ENCODE results near the gene COPS6.
A peak's percentile ranks its signal among the peaks of the same experiment; 100 is the strongest.

The COPS6 gene

GRCh38 chr7:100102950-100103840 lies 14.4 kb downstream of the COPS6 start:
- no peak for DNase-seq (ENCODE audit: low read depth in 2 of 2)

GRCh38 chr7:100105534-100105933 lies 16.8 kb downstream of the COPS6 start:
- DNase-seq (ENCODE audit: low read depth in 2 of 2), result no peak

GRCh38 chr7:100106633-100107032 lies 17.9 kb downstream of the COPS6 start:
- no peak for DNase-seq (ENCODE audit: low read depth in 2 of 2)

- no peak for DNase-seq (ENCODE audit: low read depth in 2 of 2)
Observed at GRCh38 chr7:100107125-100107737, 18.5 kb downstream of the COPS6 start.

GRCh38 chr7:100107890-100108289 lies 19.1 kb downstream of the COPS6 start:
- no peak for DNase-seq (ENCODE audit: low read depth in 2 of 2)

GRCh38 chr7:100109521-100110163 lies 20.9 kb downstream of the COPS6 start:
- DNase-seq (ENCODE audit: low read depth in 2 of 2), result no peak

GRCh38 chr7:100111156-100111555 lies 22.4 kb downstream of the COPS6 start:
- DNase-seq (ENCODE audit: low read depth in 2 of 2), result no peak

- DNase-seq (ENCODE audit: low read depth in 2 of 2), result no peak
Observed at GRCh38 chr7:100111914-100112313, 23.1 kb downstream of the COPS6 start.

GRCh38 chr7:100115026-100115425 lies 26.3 kb downstream of the COPS6 start:
- DNase-seq (ENCODE audit: low read depth in 2 of 2), result no peak

- no peak for DNase-seq (ENCODE audit: low read depth in 2 of 2)
Observed at GRCh38 chr7:100118388-100119071, 29.8 kb downstream of the COPS6 start.

GRCh38 chr7:100119072-100119969 lies 30.6 kb downstream of the COPS6 start, which contains the start of the genes CNPY4 and TAF6:
Gene CNPY4, plus strand, starts transcription at chr7:100119634. Its CDS starts 111 bp downstream, at chr7:100119745.
Gene TAF6, minus strand, starts transcription at chr7:100119358. Its CDS starts 5,149 bp downstream, at chr7:100114209.
- peak; percentile 91 to 95 for DNase-seq (ENCODE audit: low read depth in 2 of 2)

GRCh38 chr7:100119970-100120732 lies 31.4 kb downstream of the COPS6 start:
- DNase-seq (ENCODE audit: low read depth in 2 of 2), result peak; percentile 54 to 59

- no peak for DNase-seq (ENCODE audit: low read depth in 2 of 2)
Observed at GRCh38 chr7:100120733-100121036, 31.9 kb downstream of the COPS6 start.

GRCh38 chr7:100122067-100122466 lies 33.3 kb downstream of the COPS6 start:
- DNase-seq (ENCODE audit: low read depth in 2 of 2), result no peak

GRCh38 chr7:100122568-100122967 lies 33.8 kb downstream of the COPS6 start:
- DNase-seq (ENCODE audit: low read depth in 2 of 2), result no peak

GRCh38 chr7:100124301-100125230 lies 35.8 kb downstream of the COPS6 start:
- DNase-seq (ENCODE audit: low read depth in 2 of 2), result no peak

GRCh38 chr7:100126239-100126930 lies 37.6 kb downstream of the COPS6 start:
- DNase-seq (ENCODE audit: low read depth in 2 of 2), result no peak
